GM12801 (cell line): Measurements from ENCODE around the gene PANK4.

Experiments used
- TF ChIP-seq, protein P1 (sequence below): IDR thresholded peaks from one replicate; pipeline ENCODE4 v1.5.1; 2011; ENCODE audit warnings: control low read depth; ENCODE audit not compliant: insufficient read length; ENCODE audit errors: extremely low read depth

PANK4 gene

DNA sequence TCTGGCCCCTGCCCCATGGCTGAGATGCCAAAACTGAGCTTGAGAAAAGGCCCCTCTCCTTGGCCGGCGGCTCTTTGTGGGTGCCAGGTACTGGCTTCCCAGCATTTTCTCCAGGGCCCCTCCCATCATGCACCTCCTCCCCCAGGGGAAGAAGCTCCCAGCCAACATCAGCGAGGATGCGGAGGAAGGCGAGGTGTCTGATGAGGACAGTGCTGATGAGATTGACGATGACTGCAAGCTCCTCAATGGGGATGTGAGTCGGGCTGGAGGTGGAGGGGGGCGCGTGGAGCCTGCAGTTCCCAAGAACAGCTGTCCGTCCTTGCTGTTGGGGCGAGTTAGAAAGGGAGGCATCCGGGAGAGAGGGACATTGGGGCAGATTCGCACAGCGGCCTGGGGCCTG, 36.8 kb downstream of the PANK4 start:
- TF ChIP-seq, protein P1, sequence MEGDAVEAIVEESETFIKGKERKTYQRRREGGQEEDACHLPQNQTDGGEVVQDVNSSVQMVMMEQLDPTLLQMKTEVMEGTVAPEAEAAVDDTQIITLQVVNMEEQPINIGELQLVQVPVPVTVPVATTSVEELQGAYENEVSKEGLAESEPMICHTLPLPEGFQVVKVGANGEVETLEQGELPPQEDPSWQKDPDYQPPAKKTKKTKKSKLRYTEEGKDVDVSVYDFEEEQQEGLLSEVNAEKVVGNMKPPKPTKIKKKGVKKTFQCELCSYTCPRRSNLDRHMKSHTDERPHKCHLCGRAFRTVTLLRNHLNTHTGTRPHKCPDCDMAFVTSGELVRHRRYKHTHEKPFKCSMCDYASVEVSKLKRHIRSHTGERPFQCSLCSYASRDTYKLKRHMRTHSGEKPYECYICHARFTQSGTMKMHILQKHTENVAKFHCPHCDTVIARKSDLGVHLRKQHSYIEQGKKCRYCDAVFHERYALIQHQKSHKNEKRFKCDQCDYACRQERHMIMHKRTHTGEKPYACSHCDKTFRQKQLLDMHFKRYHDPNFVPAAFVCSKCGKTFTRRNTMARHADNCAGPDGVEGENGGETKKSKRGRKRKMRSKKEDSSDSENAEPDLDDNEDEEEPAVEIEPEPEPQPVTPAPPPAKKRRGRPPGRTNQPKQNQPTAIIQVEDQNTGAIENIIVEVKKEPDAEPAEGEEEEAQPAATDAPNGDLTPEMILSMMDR, result no peak

DNA sequence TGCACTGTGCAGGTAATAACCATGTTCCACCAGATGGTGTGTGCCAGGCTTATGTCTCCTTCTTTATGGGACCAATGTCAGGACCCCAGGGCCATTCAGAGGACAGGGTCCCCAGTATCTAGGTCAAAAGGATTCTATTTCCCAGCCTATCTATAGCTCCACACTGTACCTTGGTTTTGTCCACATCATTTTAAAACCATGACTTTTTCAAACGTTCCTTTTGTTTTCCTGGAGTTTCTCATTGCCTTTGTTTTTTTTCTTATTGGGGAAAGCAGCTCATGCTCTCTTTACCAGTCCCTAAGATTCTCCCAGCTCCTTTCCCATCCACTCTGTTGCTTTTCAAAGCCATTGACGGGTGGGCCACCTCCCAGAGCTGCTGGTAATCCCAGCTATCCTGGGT, 37.7 kb downstream of the PANK4 start:
- TF ChIP-seq, protein P1, result no peak

DNA sequence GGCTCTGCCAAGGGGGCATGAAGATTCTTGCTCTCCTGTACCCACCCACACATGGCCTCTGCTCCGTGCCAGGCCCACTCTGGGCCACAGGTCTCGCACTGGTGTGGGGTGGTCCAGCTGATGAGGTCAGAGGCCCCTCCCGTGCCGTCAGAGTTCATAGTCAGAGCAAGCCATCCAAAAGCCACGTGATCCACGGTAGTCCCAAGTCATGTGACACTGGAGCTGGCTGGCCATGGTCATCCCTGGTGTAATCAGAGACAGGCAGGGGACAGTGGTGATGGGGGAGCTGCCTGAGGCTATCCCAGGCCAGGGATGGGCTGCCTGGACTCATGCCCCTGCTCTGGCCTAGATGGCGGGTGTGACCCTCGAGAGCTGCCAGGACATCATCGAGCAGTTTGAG, 39.8 kb downstream of the PANK4 start:
- TF ChIP-seq, protein P1, result no peak

DNA sequence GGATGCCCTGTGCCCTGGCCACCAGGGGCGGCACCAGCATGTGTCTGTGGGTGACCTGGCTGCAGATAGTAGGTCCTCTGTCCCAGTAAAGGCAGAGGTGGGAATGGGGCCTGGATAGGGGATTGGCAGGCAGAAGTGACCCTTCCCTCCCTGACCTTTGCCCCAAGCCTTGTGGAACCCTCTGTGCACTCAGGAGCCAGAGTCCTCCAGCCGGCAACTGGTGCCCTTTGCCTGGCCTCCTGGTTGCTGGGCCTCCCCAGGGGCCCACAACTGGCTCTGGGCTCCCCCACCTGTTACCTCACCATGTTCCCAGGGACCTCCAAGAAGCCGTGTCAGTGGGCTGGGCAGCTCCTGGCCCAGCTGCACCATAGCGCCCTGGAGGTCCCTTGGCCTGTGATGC, 40.4 kb downstream of the PANK4 start:
- TF ChIP-seq, protein P1, result no peak

DNA sequence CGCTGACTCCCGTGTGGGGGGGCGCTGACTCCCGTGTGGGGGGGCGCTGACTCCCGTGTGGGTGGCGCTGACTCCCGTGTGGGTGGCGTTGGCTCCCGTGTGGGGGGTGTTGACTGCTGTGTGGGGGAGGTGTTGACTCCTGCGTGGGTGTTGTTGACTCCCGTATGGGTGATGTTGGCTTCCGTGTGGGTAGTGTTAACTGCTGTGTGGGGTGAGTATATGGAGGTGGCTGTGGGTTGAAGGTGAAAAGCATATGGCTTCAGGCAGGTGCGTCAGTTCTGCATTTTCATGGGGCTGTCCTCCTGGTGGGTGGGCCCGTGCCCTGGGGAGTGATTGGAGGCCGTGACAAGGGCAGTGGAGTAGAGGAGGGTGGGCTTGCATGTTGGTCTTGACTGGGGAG, 42.4 kb downstream of the PANK4 start:
- TF ChIP-seq, protein P1, result no peak

DNA sequence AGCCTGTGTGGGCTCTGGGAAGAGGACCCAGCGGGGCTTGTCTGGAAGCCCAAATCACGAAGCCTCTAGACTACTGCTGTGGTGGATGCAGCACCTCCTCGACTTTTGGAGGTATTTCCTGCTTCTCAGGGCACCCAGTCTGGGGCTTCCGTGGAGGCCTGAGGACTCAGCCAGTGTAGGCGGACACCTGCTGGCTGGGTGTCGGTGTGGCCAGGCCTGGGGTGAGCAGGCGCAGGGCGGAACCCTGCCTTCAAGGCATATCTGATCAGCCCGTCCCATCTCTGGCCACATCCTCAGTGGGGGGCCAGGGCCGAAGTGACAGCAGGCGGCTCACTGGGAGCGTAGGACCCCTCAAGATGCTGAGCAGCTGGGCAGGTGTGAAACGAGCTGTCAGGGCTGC, 43.4 kb downstream of the PANK4 start:
- TF ChIP-seq, protein P1, result no peak

DNA sequence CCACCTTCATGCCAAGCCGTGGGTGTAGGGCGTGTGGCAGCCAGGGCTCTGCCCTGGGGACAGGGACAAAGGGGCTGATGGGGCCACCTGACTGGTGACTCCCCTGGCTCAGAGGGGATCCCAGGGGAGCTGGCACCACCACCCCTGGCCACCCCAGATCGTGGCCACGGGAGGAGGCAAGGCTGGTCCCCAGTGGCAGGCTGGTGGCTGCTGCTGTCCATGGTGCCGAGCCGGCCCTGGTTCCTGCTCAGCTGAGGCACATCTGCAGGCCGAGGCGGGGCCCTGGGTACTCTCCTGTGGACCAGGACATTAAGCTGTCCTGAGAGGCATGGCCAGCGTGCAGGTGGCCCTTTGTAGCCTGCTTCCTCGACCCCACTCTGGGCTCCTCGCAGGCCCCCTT, 43.8 kb downstream of the PANK4 start:
- TF ChIP-seq, protein P1, result no peak

DNA sequence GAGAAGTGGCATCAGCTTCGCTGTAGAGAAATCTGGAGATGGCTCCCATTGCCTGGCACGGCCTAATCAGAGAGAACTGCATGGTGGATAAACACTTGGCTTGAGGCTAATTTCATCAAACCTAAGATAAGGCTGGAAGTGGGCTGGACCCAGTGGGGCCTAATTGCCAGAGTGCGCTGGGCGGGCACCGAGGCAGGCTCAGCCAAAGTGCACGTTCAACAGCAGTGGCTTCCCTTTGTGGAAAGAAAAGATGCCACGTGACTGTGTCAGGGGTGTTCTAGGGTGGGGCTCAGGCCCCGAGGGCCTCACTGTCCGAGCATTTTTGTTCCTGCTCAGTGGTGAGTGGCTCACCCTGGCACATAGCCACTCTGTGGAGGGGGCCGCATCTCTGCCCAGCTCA, 44.5 kb downstream of the PANK4 start:
- TF ChIP-seq, protein P1, result no peak
